Hepatocyte (in vitro differentiated cells): ENCODE results near the gene SGTA. TPM values are rescaled to one million over a fixed set of nuclear protein-coding genes. Genes with fewer than 3 reads are reported as not detected.

Experiments used
- DNase-seq: peaks from one replicate; pipeline ENCODE4 v3.0.0-alpha.2; 2016; ENCODE audit warnings: low spot score
- H2AFZ ChIP-seq: fragments of 200-600 bp; sonication (generic); 2 replicates; pipeline ENCODE4 v1.6.0; 2016; ENCODE audit warnings: antibody characterized with exemption, mild to moderate bottlenecking
- H3K27ac ChIP-seq: fragments of 200-600 bp; sonication (generic); 2 replicates; pipeline ENCODE4 v1.5.1; 2016; ENCODE audit warnings: mild to moderate bottlenecking
- H3K27me3 ChIP-seq: fragments of 200-600 bp; sonication (generic); 2 replicates; pipeline ENCODE4 v1.6.1; 2016
- H3K36me3 ChIP-seq: fragments of 200-600 bp; sonication (generic); replicated peaks from 2 replicates; pipeline ENCODE4 v1.5.1; 2016; ENCODE audit warnings: low read depth; ENCODE audit not compliant: insufficient read depth
- H3K4me1 ChIP-seq: fragments of 200-600 bp; sonication (generic); 2 replicates; pipeline ENCODE4 v1.5.1; 2016; ENCODE audit warnings: mild to moderate bottlenecking, moderate library complexity; ENCODE audit not compliant: insufficient read depth
- H3K4me2 ChIP-seq: fragments of 200-600 bp; sonication (generic); 2 replicates; pipeline ENCODE4 v1.6.0; 2016
- H3K4me3 ChIP-seq: fragments of 200-600 bp; sonication (generic); 2 replicates; pipeline ENCODE4 v1.5.1; 2016; ENCODE audit warnings: mild to moderate bottlenecking
- H3K79me2 ChIP-seq: fragments of 200-600 bp; sonication (generic); 2 replicates; pipeline ENCODE4 v1.6.0; 2017; ENCODE audit warnings: mild to moderate bottlenecking
- H3K9me2 ChIP-seq: fragments of 200-600 bp; sonication (generic); replicated peaks from 2 replicates; pipeline ENCODE4 v1.6.0; 2017; ENCODE audit warnings: mild to moderate bottlenecking; ENCODE audit not compliant: insufficient read depth
- H3K9me3 ChIP-seq: fragments of 200-600 bp; sonication (generic); 2 replicates; pipeline ENCODE4 v1.5.1; 2016; ENCODE audit warnings: low read depth, mild to moderate bottlenecking
- H4K20me1 ChIP-seq: fragments of 200-600 bp; sonication (generic); 2 replicates; pipeline ENCODE4 v1.6.0; 2016; ENCODE audit warnings: mild to moderate bottlenecking; ENCODE audit not compliant: insufficient read depth, poor library complexity, severe bottlenecking
- CTCF ChIP-seq: fragments of 200-600 bp; sonication (generic); IDR thresholded peaks from 2 replicates; pipeline ENCODE4 v1.5.1; 2016; ENCODE audit warnings: antibody characterized with exemption, mild to moderate bottlenecking; ENCODE audit not compliant: poor library complexity
- EZH2 ChIP-seq: fragments of 200-600 bp; sonication (generic); IDR thresholded peaks from 2 replicates; pipeline ENCODE4 v1.6.1; 2016; ENCODE audit warnings: antibody characterized with exemption, mild to moderate bottlenecking, borderline replicate concordance
- EZH2phosphoT487 ChIP-seq: fragments of 200-600 bp; sonication (generic); IDR thresholded peaks from one replicate; pipeline ENCODE4 v1.6.1; 2018; ENCODE audit warnings: antibody characterized with exemption, mild to moderate bottlenecking, low read depth, moderate library complexity; ENCODE audit not compliant: unreplicated experiment, severe bottlenecking
- WGBS: methylation state at CpG from one replicate; pipeline ENCODE4 v1.1.6; 2016; ENCODE audit warnings: low lambda C conversion rate; ENCODE audit errors: missing lambda C conversion rate; 5-methylcytosine and 5-hydroxymethylcytosine counted together
- polyA plus RNA-seq: library from polyadenylated mRNA; unstranded; fragments of >200 nt; fragmentation: Nextera tagmentation; extraction: Ambion mirVana; gene quantifications from 2 replicates; pipeline ENCODE4 v1.2.1, GENCODE V29; 2016
- total RNA-seq: library from RNA; depleted of rRNA; stranded (reverse); fragments of >200 nt; gene quantifications from 2 replicates; pipeline ENCODE4 v1.2.3, GENCODE V29; 2014

Gene SGTA
- total and polyA plus RNA-seq, 2 experiments from 2014 or later, result 37.4 to 62.8 TPM

GRCh38 chr19:2751438-2751830 is 31.6 kb downstream of the SGTA start:
- 92% methylated on average over 20 of the region's 21 CpGs for WGBS
- H3K27ac ChIP-seq, result no peak overlapping the region
- no peaks in the 10 kb centered on the region for H3K27me3 ChIP-seq
- no peaks in the 10 kb centered on the region for H4K20me1 ChIP-seq
- H3K4me2 ChIP-seq, result no peak overlapping the region
- no peaks in the 10 kb centered on the region for H3K9me3 ChIP-seq
- no peak overlapping the region for H3K4me3 ChIP-seq
- TF ChIP-seq EZH2 (no peak), EZH2phosphoT487 (no peak), CTCF (no peak)
- no peaks in the 10 kb centered on the region for H3K4me1 ChIP-seq
- no peaks in the 10 kb centered on the region for H3K36me3 ChIP-seq
- no peak overlapping the region for H2AFZ ChIP-seq
- H3K79me2 ChIP-seq, result no peaks in the 10 kb centered on the region
- H3K9me2 ChIP-seq, result no peaks in the 10 kb centered on the region
- no peak for DNase-seq

GRCh38 chr19:2750808-2751437 is 32.1 kb downstream of the SGTA start:
- H2AFZ ChIP-seq, result no peak overlapping the region
- no peak overlapping the region for H3K4me3 ChIP-seq
- H3K27ac ChIP-seq, result no peak overlapping the region
- no peaks in the 10 kb centered on the region for H3K27me3 ChIP-seq
- no peak overlapping the region for H3K4me2 ChIP-seq
- no peaks in the 10 kb centered on the region for H3K79me2 ChIP-seq
- no peaks in the 10 kb centered on the region for H3K9me2 ChIP-seq
- TF ChIP-seq EZH2 (no peak), CTCF (no peak), EZH2phosphoT487 (no peak)
- no peaks in the 10 kb centered on the region for H3K4me1 ChIP-seq
- H4K20me1 ChIP-seq, result no peaks in the 10 kb centered on the region
- no peaks in the 10 kb centered on the region for H3K9me3 ChIP-seq
- no peaks in the 10 kb centered on the region for H3K36me3 ChIP-seq
- WGBS, result 86% methylated on average over 17 of the region's 17 CpGs
- no peak for DNase-seq

GRCh38 chr19:2747349-2747748 is 35.7 kb downstream of the SGTA start:
- DNase-seq, result no peak
- Histone ChIP-seq H3K27ac (no peak overlapping the region), H3K4me1 (no peaks in the 10 kb centered on the region), H3K4me3 (no peak overlapping the region), H3K9me3 (no peaks in the 10 kb centered on the region), H3K79me2 (no peaks in the 10 kb centered on the region), H4K20me1 (no peaks in the 10 kb centered on the region), H3K36me3 (no peaks in the 10 kb centered on the region), H3K4me2 (no peak overlapping the region), H2AFZ (no peak overlapping the region), H3K27me3 (no peaks in the 10 kb centered on the region), H3K9me2 (no peaks in the 10 kb centered on the region)
- WGBS, result 90% methylated on average over 7 of the region's 7 CpGs
- TF ChIP-seq EZH2phosphoT487, result no peak
- no peak for TF ChIP-seq EZH2
- TF ChIP-seq CTCF, result no peak

DNA sequence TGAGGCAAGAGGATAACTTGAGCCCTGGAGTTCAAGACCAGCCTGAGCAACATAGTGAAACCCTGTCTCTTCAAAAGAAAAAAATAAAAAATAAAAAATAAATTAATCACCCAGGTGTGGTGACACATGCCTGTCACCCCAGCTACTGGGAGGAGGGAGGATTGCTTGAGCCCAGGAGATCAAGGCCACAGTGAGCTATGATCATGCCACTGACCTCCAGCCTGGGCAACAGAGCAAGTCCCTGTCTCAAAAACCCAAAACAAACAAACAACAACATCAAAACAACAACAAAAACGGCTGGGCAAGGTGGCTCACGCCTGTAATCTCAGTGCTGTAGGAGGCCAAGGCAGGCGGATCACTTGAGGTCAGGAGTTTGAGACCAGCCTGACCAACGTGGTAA is 39.0 kb downstream of the SGTA start:
- Histone ChIP-seq H2AFZ (no peak overlapping the region), H4K20me1 (no peaks in the 10 kb centered on the region), H3K36me3 (no peaks in the 10 kb centered on the region), H3K4me1 (no peaks in the 10 kb centered on the region), H3K27me3 (no peaks in the 10 kb centered on the region), H3K4me2 (no peak overlapping the region), H3K27ac (no peak overlapping the region), H3K4me3 (no peak overlapping the region), H3K79me2 (peaks cover 4% of the 10 kb centered on the region), H3K9me3 (no peaks in the 10 kb centered on the region), H3K9me2 (no peaks in the 10 kb centered on the region)
- WGBS, result 39% methylated on average over 4 of the region's 4 CpGs
- TF ChIP-seq EZH2 (no peak), EZH2phosphoT487 (no peak), CTCF (no peak)
- DNase-seq, result no peak
